ENCODE data around the gene LEMD3.

LEMD3 gene

GRCh38 chr12:65208964-65209654 is 39.7 kb downstream of the LEMD3 start:
- no peak for DNase-seq

GRCh38 chr12:65209655-65210043 is 40.3 kb downstream of the LEMD3 start:
- no peak for DNase-seq

GRCh38 chr12:65217086-65217485 is 47.7 kb downstream of the LEMD3 start:
- no peak for DNase-seq

GRCh38 chr12:65220761-65221160 is 51.4 kb downstream of the LEMD3 start:
- no peak for DNase-seq

GRCh38 chr12:65229441-65229840 is 60.1 kb downstream of the LEMD3 start:
- DNase-seq, result no peak

- DNase-seq, result no peak
Measured at GRCh38 chr12:65232476-65233077, 63.2 kb downstream of the LEMD3 start.

GRCh38 chr12:65237153-65237552 is 67.8 kb downstream of the LEMD3 start:
- no peak for DNase-seq

GRCh38 chr12:65238609-65239008 is 69.2 kb downstream of the LEMD3 start:
- no peak for DNase-seq

GRCh38 chr12:65248656-65249633 is 79.6 kb downstream of the LEMD3 start:
- DNase-seq, result no peak

- DNase-seq, result no peak
Measured at GRCh38 chr12:65252515-65252914, 83.1 kb downstream of the LEMD3 start.

- no peak for DNase-seq
Measured at GRCh38 chr12:65257986-65258385, 88.6 kb downstream of the LEMD3 start.

- DNase-seq, result no peak
Measured at GRCh38 chr12:65259501-65259900, 90.1 kb downstream of the LEMD3 start.

GRCh38 chr12:65263777-65264176 is 94.4 kb downstream of the LEMD3 start:
- DNase-seq, result no peak

GRCh38 chr12:65266408-65266807 is 97.0 kb downstream of the LEMD3 start:
- DNase-seq, result no peak

GRCh38 chr12:65269603-65270002 is 100.2 kb downstream of the LEMD3 start:
- DNase-seq, result no peak

- no peak for DNase-seq
Measured at GRCh38 chr12:65274602-65275272, 105.4 kb downstream of the LEMD3 start.

GRCh38 chr12:65275627-65276026 is 106.2 kb downstream of the LEMD3 start:
- no peak for DNase-seq

GRCh38 chr12:65276916-65277530 is 107.6 kb downstream of the LEMD3 start:
- DNase-seq, result no peak

GRCh38 chr12:65277994-65278575 is 108.7 kb downstream of the LEMD3 start:
- no peak for DNase-seq

- no peak for DNase-seq
Measured at GRCh38 chr12:65278576-65279368, 109.4 kb downstream of the LEMD3 start, which contains the start of gene MSRB3. Gene MSRB3, plus strand, starts transcription at chr12:65278683. Its CDS starts 29,897 bp downstream, at chr12:65308580.
